HEK293 (cell line): Measurements from ENCODE around the gene CDK14.
A peak's percentile ranks its signal among the peaks of the same experiment; 100 is the strongest.

Experiments used
- EGR2 ChIP-seq: fragments of 450-650 bp; formaldehyde crosslinking; IDR thresholded peaks from 2 replicates; pipeline ENCODE4 v1.5.1; 2016; ENCODE audit warnings: low read depth, missing biosample characterization, missing genetic modification characterization
- KLF16 ChIP-seq: fragments of 450-650 bp; formaldehyde crosslinking; IDR thresholded peaks from 2 replicates; pipeline ENCODE4 v1.5.1; 2017; ENCODE audit warnings: missing biosample characterization, missing genetic modification characterization
- MZF1 ChIP-seq: fragments of 450-650 bp; formaldehyde crosslinking; IDR thresholded peaks from 2 replicates; pipeline ENCODE4 v1.5.1; 2017; ENCODE audit warnings: missing biosample characterization, missing genetic modification characterization, borderline replicate concordance
- ZBTB17 ChIP-seq: fragments of 450-650 bp; formaldehyde crosslinking; IDR thresholded peaks from 2 replicates; pipeline ENCODE4 v1.5.1; 2016; ENCODE audit warnings: missing biosample characterization, missing genetic modification characterization
- ZIC2 ChIP-seq: fragments of 450-650 bp; formaldehyde crosslinking; IDR thresholded peaks from 2 replicates; pipeline ENCODE4 v1.5.1; 2016; ENCODE audit warnings: missing biosample characterization, missing genetic modification characterization
- ZNF140 ChIP-seq: fragments of 450-650 bp; formaldehyde crosslinking; IDR thresholded peaks from 2 replicates; pipeline ENCODE4 v1.5.1; 2016; ENCODE audit warnings: missing biosample characterization, missing genetic modification characterization
- ZNF19 ChIP-seq: fragments of 450-650 bp; formaldehyde crosslinking; IDR thresholded peaks from 2 replicates; pipeline ENCODE4; 2016; ENCODE audit warnings: missing biosample characterization, missing genetic modification characterization, low read depth
- ZNF23 ChIP-seq: fragments of 450-650 bp; formaldehyde crosslinking; IDR thresholded peaks from 2 replicates; pipeline ENCODE4 v1.5.1; 2016; ENCODE audit warnings: missing biosample characterization, missing genetic modification characterization, borderline replicate concordance
- ZNF404 ChIP-seq: fragments of 450-650 bp; formaldehyde crosslinking; IDR thresholded peaks from 2 replicates; pipeline ENCODE4 v1.5.1; 2017; ENCODE audit warnings: missing biosample characterization, missing genetic modification characterization
- ZNF529 ChIP-seq: fragments of 450-650 bp; formaldehyde crosslinking; IDR thresholded peaks from 2 replicates; pipeline ENCODE4 v1.5.1; 2017; ENCODE audit warnings: missing genetic modification characterization, missing biosample characterization; ENCODE audit not compliant: insufficient replicate concordance
- ZNF571 ChIP-seq: fragments of 450-650 bp; formaldehyde crosslinking; IDR thresholded peaks from 2 replicates; pipeline ENCODE4 v1.5.0; 2017; ENCODE audit warnings: missing biosample characterization, missing genetic modification characterization
- ZNF785 ChIP-seq: fragments of 450-650 bp; formaldehyde crosslinking; IDR thresholded peaks from 2 replicates; pipeline ENCODE4 v1.5.1; 2016; ENCODE audit warnings: missing biosample characterization, missing genetic modification characterization
- ZNF837 ChIP-seq: fragments of 450-650 bp; formaldehyde crosslinking; IDR thresholded peaks from 2 replicates; pipeline ENCODE4 v1.5.1; 2016; ENCODE audit warnings: missing biosample characterization, missing genetic modification characterization
- ZSCAN16 ChIP-seq: fragments of 450-650 bp; formaldehyde crosslinking; IDR thresholded peaks from 2 replicates; pipeline ENCODE4 v1.5.1; 2016; ENCODE audit warnings: missing biosample characterization, missing genetic modification characterization
- TF ChIP-seq, protein P1 (sequence below): fragments of 450-650 bp; formaldehyde crosslinking; IDR thresholded peaks from 2 replicates; pipeline ENCODE4 v1.5.1; 2016; ENCODE audit warnings: missing biosample characterization, missing genetic modification characterization
- TF ChIP-seq, protein P2 (sequence below): fragments of 450-650 bp; formaldehyde crosslinking; IDR thresholded peaks from 2 replicates; pipeline ENCODE4 v1.5.1; 2016; ENCODE audit warnings: missing biosample characterization, missing genetic modification characterization
- TF ChIP-seq, protein P3 (sequence below): fragments of 450-650 bp; formaldehyde crosslinking; IDR thresholded peaks from 2 replicates; pipeline ENCODE4 v1.5.1; 2016; ENCODE audit warnings: missing biosample characterization, missing genetic modification characterization
- TF ChIP-seq, protein P4 (sequence below): fragments of 450-650 bp; formaldehyde crosslinking; IDR thresholded peaks from 2 replicates; pipeline ENCODE4 v1.5.1; 2016; ENCODE audit warnings: missing biosample characterization, missing genetic modification characterization
- TF ChIP-seq, protein P5 (sequence below): fragments of 450-650 bp; formaldehyde crosslinking; IDR thresholded peaks from 2 replicates; pipeline ENCODE4 v1.5.1; 2017; ENCODE audit warnings: missing biosample characterization, missing genetic modification characterization

The CDK14 gene

DNA sequence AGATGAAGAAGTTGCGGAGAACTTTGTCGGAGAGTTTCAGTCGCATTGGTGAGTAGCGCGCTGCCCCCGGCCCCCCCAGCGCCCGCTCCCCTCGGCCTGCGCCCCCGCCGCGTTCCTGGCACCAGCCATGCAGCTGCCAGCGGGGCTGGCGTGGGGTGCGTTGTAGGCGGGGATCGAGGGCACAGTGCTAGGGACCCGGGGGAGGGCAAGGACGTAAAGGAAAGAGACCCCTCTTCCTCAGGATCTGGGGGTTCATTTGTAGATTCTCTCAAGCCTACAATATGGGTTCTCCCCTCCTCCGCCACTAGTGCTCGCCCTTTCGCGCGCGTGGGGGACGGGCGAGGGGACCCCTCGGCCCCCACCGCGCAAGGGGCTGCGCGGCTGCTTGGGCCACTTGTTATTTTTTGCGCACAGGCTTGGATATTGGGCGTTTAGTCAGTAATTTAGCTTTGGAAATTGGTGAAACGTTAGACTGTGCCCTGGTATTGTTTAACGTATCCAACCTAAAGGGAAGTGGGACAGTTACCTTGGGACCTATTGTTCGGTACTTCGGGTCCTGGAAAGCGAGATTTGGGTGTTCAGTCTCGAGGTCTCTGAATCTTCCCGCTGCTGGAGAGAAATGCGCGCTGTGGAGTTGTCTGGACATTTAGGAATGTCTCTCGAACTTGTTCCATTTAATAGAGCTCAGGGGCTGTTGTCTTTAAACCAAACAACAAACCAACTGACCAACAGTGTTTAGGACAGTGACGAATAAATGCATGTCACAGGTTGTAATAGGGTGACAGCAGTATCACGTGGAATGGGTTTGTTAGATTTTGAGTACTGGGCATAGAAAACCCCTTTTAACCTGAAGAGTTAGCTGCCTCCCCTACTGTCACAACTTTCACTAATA lies 796 bp downstream of the CDK14 start (continued):
- TF ChIP-seq ZBTB17 (tag by site-specific recombination) (no peak), ZNF140 (tag by site-specific recombination) (no peak), EGR2 (peak; percentile 59; the same call in 1 of the 2 replicates), ZNF404 (tag by site-specific recombination) (no peak), ZNF19 (tag by site-specific recombination) (no peak), MZF1 (tag by site-specific recombination) (peak; percentile 66; the same call in 1 of the 2 replicates), ZNF837 (tag by site-specific recombination) (no peak), ZNF571 (tag by site-specific recombination) (no peak), ZNF529 (no peak), ZIC2 (tag by site-specific recombination) (0 out of 2 replicates have a peak, but pooled peaks have one; percentile 15), KLF16 (tag by site-specific recombination) (no peak), ZNF23 (tag by site-specific recombination) (no peak), ZNF785 (tag by site-specific recombination) (no peak), ZSCAN16 (tag by site-specific recombination) (no peak)
- TF ChIP-seq, protein P1, sequence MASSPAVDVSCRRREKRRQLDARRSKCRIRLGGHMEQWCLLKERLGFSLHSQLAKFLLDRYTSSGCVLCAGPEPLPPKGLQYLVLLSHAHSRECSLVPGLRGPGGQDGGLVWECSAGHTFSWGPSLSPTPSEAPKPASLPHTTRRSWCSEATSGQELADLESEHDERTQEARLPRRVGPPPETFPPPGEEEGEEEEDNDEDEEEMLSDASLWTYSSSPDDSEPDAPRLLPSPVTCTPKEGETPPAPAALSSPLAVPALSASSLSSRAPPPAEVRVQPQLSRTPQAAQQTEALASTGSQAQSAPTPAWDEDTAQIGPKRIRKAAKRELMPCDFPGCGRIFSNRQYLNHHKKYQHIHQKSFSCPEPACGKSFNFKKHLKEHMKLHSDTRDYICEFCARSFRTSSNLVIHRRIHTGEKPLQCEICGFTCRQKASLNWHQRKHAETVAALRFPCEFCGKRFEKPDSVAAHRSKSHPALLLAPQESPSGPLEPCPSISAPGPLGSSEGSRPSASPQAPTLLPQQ, result no peak
- TF ChIP-seq, protein P2, sequence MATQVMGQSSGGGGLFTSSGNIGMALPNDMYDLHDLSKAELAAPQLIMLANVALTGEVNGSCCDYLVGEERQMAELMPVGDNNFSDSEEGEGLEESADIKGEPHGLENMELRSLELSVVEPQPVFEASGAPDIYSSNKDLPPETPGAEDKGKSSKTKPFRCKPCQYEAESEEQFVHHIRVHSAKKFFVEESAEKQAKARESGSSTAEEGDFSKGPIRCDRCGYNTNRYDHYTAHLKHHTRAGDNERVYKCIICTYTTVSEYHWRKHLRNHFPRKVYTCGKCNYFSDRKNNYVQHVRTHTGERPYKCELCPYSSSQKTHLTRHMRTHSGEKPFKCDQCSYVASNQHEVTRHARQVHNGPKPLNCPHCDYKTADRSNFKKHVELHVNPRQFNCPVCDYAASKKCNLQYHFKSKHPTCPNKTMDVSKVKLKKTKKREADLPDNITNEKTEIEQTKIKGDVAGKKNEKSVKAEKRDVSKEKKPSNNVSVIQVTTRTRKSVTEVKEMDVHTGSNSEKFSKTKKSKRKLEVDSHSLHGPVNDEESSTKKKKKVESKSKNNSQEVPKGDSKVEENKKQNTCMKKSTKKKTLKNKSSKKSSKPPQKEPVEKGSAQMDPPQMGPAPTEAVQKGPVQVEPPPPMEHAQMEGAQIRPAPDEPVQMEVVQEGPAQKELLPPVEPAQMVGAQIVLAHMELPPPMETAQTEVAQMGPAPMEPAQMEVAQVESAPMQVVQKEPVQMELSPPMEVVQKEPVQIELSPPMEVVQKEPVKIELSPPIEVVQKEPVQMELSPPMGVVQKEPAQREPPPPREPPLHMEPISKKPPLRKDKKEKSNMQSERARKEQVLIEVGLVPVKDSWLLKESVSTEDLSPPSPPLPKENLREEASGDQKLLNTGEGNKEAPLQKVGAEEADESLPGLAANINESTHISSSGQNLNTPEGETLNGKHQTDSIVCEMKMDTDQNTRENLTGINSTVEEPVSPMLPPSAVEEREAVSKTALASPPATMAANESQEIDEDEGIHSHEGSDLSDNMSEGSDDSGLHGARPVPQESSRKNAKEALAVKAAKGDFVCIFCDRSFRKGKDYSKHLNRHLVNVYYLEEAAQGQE (tag by site-specific recombination), result peak; percentile 63; the same call in 1 of the 2 replicates
- TF ChIP-seq, protein P3, sequence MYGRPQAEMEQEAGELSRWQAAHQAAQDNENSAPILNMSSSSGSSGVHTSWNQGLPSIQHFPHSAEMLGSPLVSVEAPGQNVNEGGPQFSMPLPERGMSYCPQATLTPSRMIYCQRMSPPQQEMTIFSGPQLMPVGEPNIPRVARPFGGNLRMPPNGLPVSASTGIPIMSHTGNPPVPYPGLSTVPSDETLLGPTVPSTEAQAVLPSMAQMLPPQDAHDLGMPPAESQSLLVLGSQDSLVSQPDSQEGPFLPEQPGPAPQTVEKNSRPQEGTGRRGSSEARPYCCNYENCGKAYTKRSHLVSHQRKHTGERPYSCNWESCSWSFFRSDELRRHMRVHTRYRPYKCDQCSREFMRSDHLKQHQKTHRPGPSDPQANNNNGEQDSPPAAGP (tag by site-specific recombination), result no peak
- TF ChIP-seq, protein P4, sequence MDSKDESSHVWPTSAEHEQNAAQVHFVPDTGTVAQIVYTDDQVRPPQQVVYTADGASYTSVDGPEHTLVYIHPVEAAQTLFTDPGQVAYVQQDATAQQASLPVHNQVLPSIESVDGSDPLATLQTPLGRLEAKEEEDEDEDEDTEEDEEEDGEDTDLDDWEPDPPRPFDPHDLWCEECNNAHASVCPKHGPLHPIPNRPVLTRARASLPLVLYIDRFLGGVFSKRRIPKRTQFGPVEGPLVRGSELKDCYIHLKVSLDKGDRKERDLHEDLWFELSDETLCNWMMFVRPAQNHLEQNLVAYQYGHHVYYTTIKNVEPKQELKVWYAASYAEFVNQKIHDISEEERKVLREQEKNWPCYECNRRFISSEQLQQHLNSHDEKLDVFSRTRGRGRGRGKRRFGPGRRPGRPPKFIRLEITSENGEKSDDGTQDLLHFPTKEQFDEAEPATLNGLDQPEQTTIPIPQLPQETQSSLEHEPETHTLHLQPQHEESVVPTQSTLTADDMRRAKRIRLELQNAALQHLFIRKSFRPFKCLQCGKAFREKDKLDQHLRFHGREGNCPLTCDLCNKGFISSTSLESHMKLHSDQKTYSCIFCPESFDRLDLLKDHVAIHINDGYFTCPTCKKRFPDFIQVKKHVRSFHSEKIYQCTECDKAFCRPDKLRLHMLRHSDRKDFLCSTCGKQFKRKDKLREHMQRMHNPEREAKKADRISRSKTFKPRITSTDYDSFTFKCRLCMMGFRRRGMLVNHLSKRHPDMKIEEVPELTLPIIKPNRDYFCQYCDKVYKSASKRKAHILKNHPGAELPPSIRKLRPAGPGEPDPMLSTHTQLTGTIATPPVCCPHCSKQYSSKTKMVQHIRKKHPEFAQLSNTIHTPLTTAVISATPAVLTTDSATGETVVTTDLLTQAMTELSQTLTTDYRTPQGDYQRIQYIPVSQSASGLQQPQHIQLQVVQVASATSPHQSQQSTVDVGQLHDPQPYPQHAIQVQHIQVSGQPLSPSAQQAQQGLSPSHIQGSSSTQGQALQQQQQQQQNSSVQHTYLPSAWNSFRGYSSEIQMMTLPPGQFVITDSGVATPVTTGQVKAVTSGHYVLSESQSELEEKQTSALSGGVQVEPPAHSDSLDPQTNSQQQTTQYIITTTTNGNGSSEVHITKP (tag by site-specific recombination), result peak; percentile 91
- TF ChIP-seq, protein P5, sequence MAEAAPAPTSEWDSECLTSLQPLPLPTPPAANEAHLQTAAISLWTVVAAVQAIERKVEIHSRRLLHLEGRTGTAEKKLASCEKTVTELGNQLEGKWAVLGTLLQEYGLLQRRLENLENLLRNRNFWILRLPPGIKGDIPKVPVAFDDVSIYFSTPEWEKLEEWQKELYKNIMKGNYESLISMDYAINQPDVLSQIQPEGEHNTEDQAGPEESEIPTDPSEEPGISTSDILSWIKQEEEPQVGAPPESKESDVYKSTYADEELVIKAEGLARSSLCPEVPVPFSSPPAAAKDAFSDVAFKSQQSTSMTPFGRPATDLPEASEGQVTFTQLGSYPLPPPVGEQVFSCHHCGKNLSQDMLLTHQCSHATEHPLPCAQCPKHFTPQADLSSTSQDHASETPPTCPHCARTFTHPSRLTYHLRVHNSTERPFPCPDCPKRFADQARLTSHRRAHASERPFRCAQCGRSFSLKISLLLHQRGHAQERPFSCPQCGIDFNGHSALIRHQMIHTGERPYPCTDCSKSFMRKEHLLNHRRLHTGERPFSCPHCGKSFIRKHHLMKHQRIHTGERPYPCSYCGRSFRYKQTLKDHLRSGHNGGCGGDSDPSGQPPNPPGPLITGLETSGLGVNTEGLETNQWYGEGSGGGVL, result no peak
